ENCODE results near the gene ADARB1. TPM values are rescaled to one million over a fixed set of nuclear protein-coding genes. Genes with fewer than 3 reads are reported as not detected.

ADARB1 gene
- total RNA-seq, 1 experiment from 2014 or later: 14.6 TPM

- H3K9me3 Mint-ChIP-seq: no peaks in the 10 kb centered on the region
These were observed 5.3 kb upstream of the ADARB1 start for GRCh38 chr21:45069085-45069484.

GRCh38 chr21:45069711-45070110 is 4.7 kb upstream of the ADARB1 start:
- TF ChIP-seq, protein P1, sequence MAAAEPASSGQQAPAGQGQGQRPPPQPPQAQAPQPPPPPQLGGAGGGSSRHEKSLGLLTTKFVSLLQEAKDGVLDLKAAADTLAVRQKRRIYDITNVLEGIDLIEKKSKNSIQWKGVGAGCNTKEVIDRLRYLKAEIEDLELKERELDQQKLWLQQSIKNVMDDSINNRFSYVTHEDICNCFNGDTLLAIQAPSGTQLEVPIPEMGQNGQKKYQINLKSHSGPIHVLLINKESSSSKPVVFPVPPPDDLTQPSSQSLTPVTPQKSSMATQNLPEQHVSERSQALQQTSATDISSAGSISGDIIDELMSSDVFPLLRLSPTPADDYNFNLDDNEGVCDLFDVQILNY (CRISPR knock-in tag; IDR thresholded peaks at IDR 0.05): no peak
- TF ChIP-seq, protein P2, sequence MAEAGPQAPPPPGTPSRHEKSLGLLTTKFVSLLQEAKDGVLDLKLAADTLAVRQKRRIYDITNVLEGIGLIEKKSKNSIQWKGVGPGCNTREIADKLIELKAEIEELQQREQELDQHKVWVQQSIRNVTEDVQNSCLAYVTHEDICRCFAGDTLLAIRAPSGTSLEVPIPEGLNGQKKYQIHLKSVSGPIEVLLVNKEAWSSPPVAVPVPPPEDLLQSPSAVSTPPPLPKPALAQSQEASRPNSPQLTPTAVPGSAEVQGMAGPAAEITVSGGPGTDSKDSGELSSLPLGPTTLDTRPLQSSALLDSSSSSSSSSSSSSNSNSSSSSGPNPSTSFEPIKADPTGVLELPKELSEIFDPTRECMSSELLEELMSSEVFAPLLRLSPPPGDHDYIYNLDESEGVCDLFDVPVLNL (CRISPR knock-in tag; IDR thresholded peaks at IDR 0.05; ENCODE audit: borderline replicate concordance, low read depth): no peak
- no peak for TF ChIP-seq USF2 (CRISPR knock-in tag; IDR thresholded peaks at IDR 0.05)
- no peak for TF ChIP-seq SOX15 (CRISPR knock-in tag; IDR thresholded peaks at IDR 0.05)
- TF ChIP-seq, protein P3, sequence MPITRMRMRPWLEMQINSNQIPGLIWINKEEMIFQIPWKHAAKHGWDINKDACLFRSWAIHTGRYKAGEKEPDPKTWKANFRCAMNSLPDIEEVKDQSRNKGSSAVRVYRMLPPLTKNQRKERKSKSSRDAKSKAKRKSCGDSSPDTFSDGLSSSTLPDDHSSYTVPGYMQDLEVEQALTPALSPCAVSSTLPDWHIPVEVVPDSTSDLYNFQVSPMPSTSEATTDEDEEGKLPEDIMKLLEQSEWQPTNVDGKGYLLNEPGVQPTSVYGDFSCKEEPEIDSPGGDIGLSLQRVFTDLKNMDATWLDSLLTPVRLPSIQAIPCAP (CRISPR knock-in tag; IDR thresholded peaks at IDR 0.05): no peak
- TF ChIP-seq ZSCAN18 (CRISPR knock-in tag; IDR thresholded peaks at IDR 0.05): no peak
- TF ChIP-seq NFYB (CRISPR knock-in tag; conservative IDR thresholded peaks at IDR 0.05; ENCODE audit: low read depth): no peak
- TF ChIP-seq EMX1 (CRISPR knock-in tag; IDR thresholded peaks at IDR 0.05): no peak
- TF ChIP-seq ELF4 (CRISPR knock-in tag; IDR thresholded peaks at IDR 0.05; ENCODE audit: low read depth): no peak
- no peak for TF ChIP-seq ARID4B (CRISPR knock-in tag; IDR thresholded peaks at IDR 0.05; ENCODE audit: borderline replicate concordance)
- no peak for TF ChIP-seq SMAD4 (CRISPR knock-in tag; IDR thresholded peaks at IDR 0.05)
- no peak for TF ChIP-seq MLX (CRISPR knock-in tag; IDR thresholded peaks at IDR 0.05)
- TF ChIP-seq, protein P4, sequence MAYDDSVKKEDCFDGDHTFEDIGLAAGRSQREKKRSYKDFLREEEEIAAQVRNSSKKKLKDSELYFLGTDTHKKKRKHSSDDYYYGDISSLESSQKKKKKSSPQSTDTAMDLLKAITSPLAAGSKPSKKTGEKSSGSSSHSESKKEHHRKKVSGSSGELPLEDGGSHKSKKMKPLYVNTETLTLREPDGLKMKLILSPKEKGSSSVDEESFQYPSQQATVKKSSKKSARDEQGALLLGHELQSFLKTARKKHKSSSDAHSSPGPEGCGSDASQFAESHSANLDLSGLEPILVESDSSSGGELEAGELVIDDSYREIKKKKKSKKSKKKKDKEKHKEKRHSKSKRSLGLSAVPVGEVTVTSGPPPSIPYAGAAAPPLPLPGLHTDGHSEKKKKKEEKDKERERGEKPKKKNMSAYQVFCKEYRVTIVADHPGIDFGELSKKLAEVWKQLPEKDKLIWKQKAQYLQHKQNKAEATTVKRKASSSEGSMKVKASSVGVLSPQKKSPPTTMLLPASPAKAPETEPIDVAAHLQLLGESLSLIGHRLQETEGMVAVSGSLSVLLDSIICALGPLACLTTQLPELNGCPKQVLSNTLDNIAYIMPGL (CRISPR knock-in tag; IDR thresholded peaks at IDR 0.05): no peak
- no peak for TF ChIP-seq TP53 (CRISPR knock-in tag; IDR thresholded peaks at IDR 0.05)
- no peak for TF ChIP-seq ZNF121 (CRISPR knock-in tag; IDR thresholded peaks at IDR 0.05)
- ATAC-seq (no peak), DNase-seq (ENCODE audit: low spot score) (no peak)
- Mint-ChIP-seq H3K36me3 (no peaks in the 10 kb centered on the region), H3K4me1 (peaks cover 16% of the 10 kb centered on the region), H3K4me3 (no peak overlapping the region), H3K27me3 (ENCODE audit: low read depth) (peaks cover 4% of the 10 kb centered on the region), H3K27ac (no peak overlapping the region), H3K9me3 (no peaks in the 10 kb centered on the region)
- POLR2A ChIA-PET: no interaction called here
- CTCF ChIA-PET: interaction anchor here (0.7 kb wide), 1 partner anchor 69 kb away, joined by 3 read pairs; no protein-coding TSS in a partner anchor

More at GRCh38 chr21:45069085-45069484, 5.3 kb upstream of the ADARB1 start:
- H3K27me3 Mint-ChIP-seq (ENCODE audit: low read depth): peaks cover 4% of the 10 kb centered on the region
- ChIA-PET CTCF (interaction anchor here (0.7 kb wide), 1 partner anchor 69 kb away, joined by 3 read pairs; no protein-coding TSS in a partner anchor), POLR2A (no interaction called here)
- no peak overlapping the region for H3K27ac Mint-ChIP-seq
- H3K36me3 Mint-ChIP-seq: no peaks in the 10 kb centered on the region
- no peak overlapping the region for H3K4me3 Mint-ChIP-seq
- TF ChIP-seq, protein P5, sequence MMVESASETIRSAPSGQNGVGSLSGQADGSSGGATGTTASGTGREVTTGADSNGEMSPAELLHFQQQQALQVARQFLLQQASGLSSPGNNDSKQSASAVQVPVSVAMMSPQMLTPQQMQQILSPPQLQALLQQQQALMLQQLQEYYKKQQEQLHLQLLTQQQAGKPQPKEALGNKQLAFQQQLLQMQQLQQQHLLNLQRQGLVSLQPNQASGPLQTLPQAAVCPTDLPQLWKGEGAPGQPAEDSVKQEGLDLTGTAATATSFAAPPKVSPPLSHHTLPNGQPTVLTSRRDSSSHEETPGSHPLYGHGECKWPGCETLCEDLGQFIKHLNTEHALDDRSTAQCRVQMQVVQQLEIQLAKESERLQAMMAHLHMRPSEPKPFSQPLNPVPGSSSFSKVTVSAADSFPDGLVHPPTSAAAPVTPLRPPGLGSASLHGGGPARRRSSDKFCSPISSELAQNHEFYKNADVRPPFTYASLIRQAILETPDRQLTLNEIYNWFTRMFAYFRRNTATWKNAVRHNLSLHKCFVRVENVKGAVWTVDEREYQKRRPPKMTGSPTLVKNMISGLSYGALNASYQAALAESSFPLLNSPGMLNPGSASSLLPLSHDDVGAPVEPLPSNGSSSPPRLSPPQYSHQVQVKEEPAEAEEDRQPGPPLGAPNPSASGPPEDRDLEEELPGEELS (CRISPR knock-in tag; IDR thresholded peaks at IDR 0.05): no peak
- no peak for TF ChIP-seq NR3C1 (CRISPR knock-in tag; conservative IDR thresholded peaks at IDR 0.05; ENCODE audit: low read depth)
- H3K4me1 Mint-ChIP-seq: peaks cover 22% of the 10 kb centered on the region
- DNase-seq (ENCODE audit: low spot score) (no peak), ATAC-seq (no peak)

Measured in WTC11 (cell line).